Caco-2 (cell line): ENCODE data around the gene SAA1. TPM values are rescaled to one million over a fixed set of nuclear protein-coding genes. Genes with fewer than 3 reads are reported as not detected.

Experiments used
- BruUV-seq: library from RNA; stranded (reverse); fragments of 400-500 nt; replicated peaks from 2 replicates; lab custom pipeline; 2021; lab: Mats Ljungman, UMichigan
- CTCF ChIA-PET: fragments of 300-600 bp; sonication (Branson Sonifier 250); formaldehyde crosslinking; loops from one replicate; lab custom pipeline; 2022; ENCODE audit warnings: antibody characterized with exemption; lab: Charles Lee
- POLR2A ChIA-PET: fragments of 300-600 bp; sonication (Branson Sonifier 250); formaldehyde crosslinking; loops from one replicate; lab custom pipeline; 2022; ENCODE audit warnings: antibody characterized with exemption; lab: Charles Lee
- DNase-seq, 2 experiments: peaks; one replicate each; pipeline versions ENCODE4 v3.0.0 to v3.0.0-alpha.2; 2020 to 2022
- H3K27me3 ChIP-seq: replicated peaks from 2 replicates; pipeline ENCODE4 v1.6.0; 2011; ENCODE audit warnings: low read length; ENCODE audit not compliant: control insufficient read depth, insufficient read depth
- H3K36me3 ChIP-seq: 2 replicates; pipeline ENCODE4 v1.5.1; 2011; ENCODE audit warnings: low read length; ENCODE audit not compliant: control insufficient read depth, insufficient read depth
- H3K4me1 ChIP-seq: fragments of 250-450 bp; sonication (Bioruptor Pico); 2 replicates; pipeline ENCODE4 v1.5.1; 2020; ENCODE audit warnings: mild to moderate bottlenecking
- H3K4me3 ChIP-seq: 2 replicates; pipeline ENCODE4 v1.5.1; 2011; ENCODE audit warnings: low read depth, mild to moderate bottlenecking, control low read depth, low read length
- H3K9me3 ChIP-seq: fragments of 250-450 bp; sonication (Bioruptor Pico); 2 replicates; pipeline ENCODE4 v1.5.1; 2020; ENCODE audit warnings: mild to moderate bottlenecking, moderate library complexity
- H3K27ac Mint-ChIP-seq: one replicate; pipeline ENCODE4 v1.8.0; 2022; ENCODE audit warnings: mixed read lengths; ENCODE audit not compliant: unreplicated experiment
- H3K27me3 Mint-ChIP-seq: one replicate; pipeline ENCODE4 v1.8.0; 2022; ENCODE audit warnings: mixed read lengths; ENCODE audit not compliant: insufficient read depth, unreplicated experiment
- H3K36me3 Mint-ChIP-seq: one replicate; pipeline ENCODE4 v1.8.0; 2022; ENCODE audit warnings: mild to moderate bottlenecking, mixed read lengths; ENCODE audit not compliant: insufficient read depth, unreplicated experiment
- H3K4me1 Mint-ChIP-seq: one replicate; pipeline ENCODE4 v1.8.0; 2022; ENCODE audit warnings: low read depth, mixed read lengths; ENCODE audit not compliant: unreplicated experiment
- H3K4me3 Mint-ChIP-seq: one replicate; pipeline ENCODE4 v1.8.0; 2022; ENCODE audit warnings: mild to moderate bottlenecking, moderate library complexity, mixed read lengths; ENCODE audit not compliant: unreplicated experiment
- H3K9me3 Mint-ChIP-seq: one replicate; pipeline ENCODE4 v1.8.0; 2022; ENCODE audit warnings: mixed read lengths; ENCODE audit not compliant: unreplicated experiment
- CTCF ChIP-seq, 2 experiments: fragments of 200-600 bp in 1 of 2; IDR thresholded peaks; 1 replicate in 1 of 2; 2 replicates in 1 of 2; pipeline versions ENCODE4 v1.5.1 to v1.8.0; 2011 to 2022; ENCODE audit warnings: antibody characterized with exemption in 1 of 2, control low read depth in 1 of 2, inconsistent platforms in 1 of 2, low read depth in 1 of 2, low read length in 1 of 2, mild to moderate bottlenecking in 1 of 2, moderate library complexity in 1 of 2; ENCODE audit not compliant: insufficient read depth in 1 of 2, severe bottlenecking in 1 of 2, unreplicated experiment in 1 of 2
- intact Hi-C: fragments of 100-400 bp; cut with micrococcal nuclease; formaldehyde crosslinking; loops from one replicate; pipeline ENCODE4 v1.10.0; 2022; ENCODE audit not compliant: unreplicated experiment
- total RNA-seq: library from RNA; stranded (reverse); gene quantifications from 2 replicates; pipeline ENCODE4 v1.2.3, GENCODE V29; 2022

The SAA1 gene
- total RNA-seq, 1 experiment from 2014 or later: not detected

DNA sequence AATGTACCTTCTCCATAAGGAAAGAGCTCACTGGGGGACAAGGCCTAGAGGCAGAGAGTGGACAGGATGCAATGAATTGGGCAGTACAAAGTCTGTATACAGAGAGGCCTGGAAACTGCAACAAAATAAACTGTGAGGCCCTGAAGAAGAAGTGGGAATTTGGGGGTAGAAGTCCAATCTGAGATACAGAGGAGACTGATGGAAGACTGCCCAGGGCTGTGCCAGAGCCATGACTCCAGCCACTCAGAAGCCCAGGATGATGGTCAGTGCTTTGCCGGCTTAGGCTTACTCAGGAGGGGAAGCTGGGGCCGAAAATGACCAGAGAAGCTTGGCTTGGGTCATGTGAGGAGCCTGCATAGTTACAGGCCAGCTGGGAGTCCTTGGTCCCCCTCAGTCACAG, 35.2 kb upstream of the SAA1 start:
- Histone ChIP-seq H3K36me3 (no peaks in the 10 kb centered on the region), H3K4me3 (no peak overlapping the region), H3K9me3 (no peaks in the 10 kb centered on the region), H3K27me3 (no peaks in the 10 kb centered on the region), H3K4me1 (no peaks in the 10 kb centered on the region)
- intact Hi-C loops: no loop called here
- ChIA-PET CTCF (interaction anchor here (1.6 kb wide), 1 partner anchor 13 kb away, joined by 8 read pairs; no protein-coding TSS in a partner anchor), POLR2A (no interaction called here)
- Mint-ChIP-seq H3K27me3 (no peaks in the 10 kb centered on the region), H3K4me3 (no peak overlapping the region), H3K4me1 (no peaks in the 10 kb centered on the region), H3K9me3 (no peaks in the 10 kb centered on the region), H3K27ac (no peak overlapping the region), H3K36me3 (no peaks in the 10 kb centered on the region)
- DNase-seq: no peak
- no peak for TF ChIP-seq CTCF (IDR thresholded peaks at IDR 0.05; ENCODE audit: insufficient read depth in 1 of 2, low read depth in 1 of 2, low read length in 1 of 2, severe bottlenecking in 1 of 2, unreplicated experiment in 1 of 2)
- BruUV-seq: no TSS peak

GRCh38 chr11:18233912-18234311, 32.2 kb upstream of the SAA1 start:
- CTCF ChIA-PET: no interaction called here
- Histone ChIP-seq H3K4me3 (no peak overlapping the region), H3K9me3 (no peaks in the 10 kb centered on the region), H3K4me1 (no peaks in the 10 kb centered on the region), H3K36me3 (no peaks in the 10 kb centered on the region), H3K27me3 (no peaks in the 10 kb centered on the region)
- no peaks in the 10 kb centered on the region for H3K4me1 Mint-ChIP-seq
- H3K4me3 Mint-ChIP-seq: no peak overlapping the region
- intact Hi-C loops: no loop called here
- POLR2A ChIA-PET: no interaction called here
- H3K9me3 Mint-ChIP-seq: no peaks in the 10 kb centered on the region
- TF ChIP-seq CTCF (IDR thresholded peaks at IDR 0.05; ENCODE audit: insufficient read depth in 1 of 2, low read depth in 1 of 2, low read length in 1 of 2, severe bottlenecking in 1 of 2, unreplicated experiment in 1 of 2): no peak
- BruUV-seq: no TSS peak
- DNase-seq: no peak
- H3K36me3 Mint-ChIP-seq: no peaks in the 10 kb centered on the region
- H3K27ac Mint-ChIP-seq: no peak overlapping the region
- H3K27me3 Mint-ChIP-seq: peaks cover 7% of the 10 kb centered on the region

GRCh38 chr11:18235394-18236334, 30.4 kb upstream of the SAA1 start:
- POLR2A ChIA-PET: no interaction called here

More at GRCh38 chr11:18235394-18236334, 30.4 kb upstream of the SAA1 start:
- Mint-ChIP-seq H3K4me3 (no peak overlapping the region), H3K27me3 (peaks cover 14% of the 10 kb centered on the region), H3K36me3 (no peaks in the 10 kb centered on the region), H3K27ac (no peak overlapping the region), H3K4me1 (no peaks in the 10 kb centered on the region), H3K9me3 (no peaks in the 10 kb centered on the region)
- Histone ChIP-seq H3K9me3 (no peaks in the 10 kb centered on the region), H3K4me1 (no peaks in the 10 kb centered on the region), H3K27me3 (no peaks in the 10 kb centered on the region), H3K36me3 (no peaks in the 10 kb centered on the region), H3K4me3 (no peak overlapping the region)
- CTCF ChIA-PET: no interaction called here
- BruUV-seq: no TSS peak
- no peak for TF ChIP-seq CTCF (IDR thresholded peaks at IDR 0.05; ENCODE audit: insufficient read depth in 1 of 2, low read depth in 1 of 2, low read length in 1 of 2, severe bottlenecking in 1 of 2, unreplicated experiment in 1 of 2)
- intact Hi-C loops: no loop called here
- no peak for DNase-seq
